GM10248 (cell line): ENCODE measurements around the gene IPO11.

Experiments used
- CTCF ChIA-PET: fragments of 300-600 bp; sonication (Branson Sonifier 250); formaldehyde crosslinking; extraction: SDS; loops from one replicate; lab custom pipeline; 2021; ENCODE audit warnings: antibody characterized with exemption; lab: Yijun Ruan, JAX
- POLR2A ChIA-PET: fragments of 350-650 bp; sonication (Branson Sonifier 250); formaldehyde crosslinking; extraction: SDS; loops from one replicate; lab custom pipeline; 2020; ENCODE audit warnings: antibody characterized with exemption; lab: Yijun Ruan, JAX
- DNase-seq: peaks from one replicate; pipeline ENCODE4 v3.0.0; 2012; ENCODE audit errors: extremely low spot score
- CTCF ChIP-seq: IDR thresholded peaks from 2 replicates; pipeline ENCODE4 v1.5.1; 2012; ENCODE audit warnings: mild to moderate bottlenecking, low read depth; ENCODE audit errors: extremely low read depth, missing control alignments, control extremely low read depth

Gene IPO11

GRCh38 chr5:62431735-62432620, 19.4 kb downstream of the IPO11 start:
- no peak for DNase-seq
- POLR2A ChIA-PET = no interaction called here
- CTCF ChIA-PET = interaction anchor here (0.7 to 3.7 kb wide), 9 partner anchors 10 to 347 kb away, joined by 3 to 19 read pairs (median 3); partner anchors contain the start of gene DIMT1
- no peak for TF ChIP-seq CTCF

GRCh38 chr5:62432621-62433064, 20.1 kb downstream of the IPO11 start:
- POLR2A ChIA-PET = no interaction called here
- DNase-seq = no peak
- CTCF ChIA-PET = interaction anchor here (0.7 to 3.7 kb wide), 5 partner anchors 9 to 28 kb away, joined by 3 to 19 read pairs (median 8); no protein-coding TSS in a partner anchor
- no peak for TF ChIP-seq CTCF

GRCh38 chr5:62448528-62448927, 36.0 kb downstream of the IPO11 start:
- ChIA-PET POLR2A (no interaction called here), CTCF (interaction anchor here (1.1 kb wide), 1 partner anchor 19 kb away, joined by 3 read pairs; no protein-coding TSS in a partner anchor)
- no peak for DNase-seq
- no peak for TF ChIP-seq CTCF

- no peak for DNase-seq
- ChIA-PET POLR2A (no interaction called here), CTCF (interaction anchor here (1.2 to 2.9 kb wide), 3 partner anchors 10 to 328 kb away, joined by 4 to 11 read pairs (median 5); no protein-coding TSS in a partner anchor)
- no peak for TF ChIP-seq CTCF
Measured at GRCh38 chr5:62450259-62450658, 37.7 kb downstream of the IPO11 start.

GRCh38 chr5:62457071-62457470, 44.5 kb downstream of the IPO11 start:
- no peak for TF ChIP-seq CTCF
- POLR2A ChIA-PET = no interaction called here
- no peak for DNase-seq
- CTCF ChIA-PET = interaction anchor here (0.9 to 1.5 kb wide), 3 partner anchors 8 to 322 kb away, joined by 3 to 6 read pairs (median 3); no protein-coding TSS in a partner anchor

- peak; percentile 65 for TF ChIP-seq CTCF
- DNase-seq = peak; percentile 40
- ChIA-PET CTCF (interaction anchor here (0.6 to 2.4 kb wide), 21 partner anchors 9 to 321 kb away, joined by 3 to 11 read pairs (median 4); no protein-coding TSS in a partner anchor), POLR2A (no interaction called here)
Measured at GRCh38 chr5:62460578-62460983, 48.0 kb downstream of the IPO11 start.
